K562 (cell line): ENCODE results near the gene AMBRA1. TPM values are rescaled to one million over a fixed set of nuclear protein-coding genes. Genes with fewer than 3 reads are reported as not detected.

Experiments used
- ATF1 ChIP-seq, 2 experiments: fragments of 450-650 bp in 1 of 2; IDR thresholded peaks; 2 replicates each; pipeline ENCODE4 v1.6.1; 2016; ENCODE audit warnings: missing compliant biosample characterization in 1 of 2, missing genetic modification characterization in 1 of 2
- CBX2 ChIP-seq: fragments of 200-600 bp; sonication (generic); IDR thresholded peaks from one replicate; pipeline ENCODE4 v1.6.1; 2012; ENCODE audit warnings: mild to moderate bottlenecking, low read length, inconsistent platforms; ENCODE audit not compliant: insufficient read depth, poor library complexity, severe bottlenecking
- EP300 ChIP-seq: IDR thresholded peaks from 2 replicates; pipeline ENCODE4 v1.6.1; 2012; ENCODE audit warnings: low read length, improper control_type of control experiment
- ESRRA ChIP-seq: fragments of 450-650 bp; IDR thresholded peaks from 2 replicates; pipeline ENCODE4 v1.6.1; 2014; ENCODE audit warnings: low read depth, mild to moderate bottlenecking, moderate library complexity, borderline replicate concordance
- ETS2 ChIP-seq: IDR thresholded peaks from 2 replicates; pipeline ENCODE4 v1.6.1; 2016; ENCODE audit warnings: borderline replicate concordance, missing genetic modification characterization, mild to moderate bottlenecking, moderate library complexity, missing compliant biosample characterization; ENCODE audit not compliant: poor library complexity, severe bottlenecking
- HOMEZ ChIP-seq: fragments of 250-450 bp; sonication (Bioruptor Pico); IDR thresholded peaks from 2 replicates; pipeline ENCODE4 v1.4.0; 2020; ENCODE audit warnings: mild to moderate bottlenecking, moderate library complexity
- ID3 ChIP-seq, 2 experiments: fragments of 250-450 bp in 1 of 2; fragments of 450-650 bp in 1 of 2; sonication (Bioruptor Pico) in 1 of 2; IDR thresholded peaks; 2 replicates each; pipeline versions ENCODE4 v1.6.1 to v1.8.0; 2016 to 2021; ENCODE audit warnings: mild to moderate bottlenecking in 2 of 2, moderate library complexity in 2 of 2, missing compliant biosample characterization in 1 of 2, missing genetic modification characterization in 1 of 2
- JUN ChIP-seq, 2 experiments: sonication (generic) in 1 of 2; formaldehyde crosslinking in 1 of 2; IDR thresholded peaks; 2 replicates each; pipeline versions ENCODE4 v1.6.1 to v1.8.0; 2012 to 2022; ENCODE audit warnings: borderline replicate concordance in 2 of 2, mild to moderate bottlenecking in 2 of 2, improper control_type of control experiment in 1 of 2, low read depth in 1 of 2, low read length in 1 of 2, missing genetic modification reagents in 1 of 2
- KLF16 ChIP-seq: IDR thresholded peaks from 2 replicates; pipeline ENCODE4 v1.6.1; 2016; ENCODE audit warnings: antibody characterized with exemption
- LEF1 ChIP-seq: fragments of 450-650 bp; IDR thresholded peaks from 2 replicates; pipeline ENCODE4 v1.6.1; 2016; ENCODE audit warnings: mild to moderate bottlenecking
- MBD2 ChIP-seq: sonication (generic); IDR thresholded peaks from 2 replicates; pipeline ENCODE4 v1.6.1; 2016; ENCODE audit warnings: low read depth, borderline replicate concordance
- NFE2 ChIP-seq: IDR thresholded peaks from 2 replicates; pipeline ENCODE4 v1.6.1; 2014; ENCODE audit warnings: antibody characterized with exemption, low read depth
- OTX1 ChIP-seq: fragments of 450-650 bp; formaldehyde crosslinking; IDR thresholded peaks from 2 replicates; pipeline ENCODE4 v1.4.0; 2022; ENCODE audit warnings: mild to moderate bottlenecking
- RB1 ChIP-seq: fragments of 450-650 bp; IDR thresholded peaks from 2 replicates; pipeline ENCODE4 v1.6.1; 2017; ENCODE audit warnings: low read depth, mild to moderate bottlenecking
- RCOR1 ChIP-seq, 2 experiments: IDR thresholded peaks; 2 replicates each; pipeline ENCODE4 v1.6.1; 2012; ENCODE audit warnings: low read depth in 2 of 2, low read length in 2 of 2, borderline replicate concordance in 1 of 2, improper control_type of control experiment in 1 of 2
- VEZF1 ChIP-seq: fragments of 200-800 bp; sonication (Bioruptor generic); IDR thresholded peaks from 2 replicates; pipeline ENCODE4 v1.6.1; 2017; ENCODE audit warnings: missing genetic modification characterization, missing compliant biosample characterization
- ZBTB49 ChIP-seq: sonication (generic); formaldehyde crosslinking; IDR thresholded peaks from 2 replicates; pipeline ENCODE4 v1.8.0; 2022; ENCODE audit warnings: missing genetic modification reagents, mild to moderate bottlenecking, borderline replicate concordance
- ZKSCAN1 ChIP-seq: fragments of 150-350 bp; IDR thresholded peaks from 2 replicates; pipeline ENCODE4 v1.6.1; 2016; ENCODE audit warnings: low read depth, low read length
- ZKSCAN3 ChIP-seq: fragments of 250-450 bp; sonication (Bioruptor Pico); IDR thresholded peaks from 2 replicates; pipeline ENCODE4 v1.4.0; 2020
- ZNF232 ChIP-seq: sonication (generic); formaldehyde crosslinking; IDR thresholded peaks from 2 replicates; pipeline ENCODE4 v1.8.0; 2022; ENCODE audit warnings: mild to moderate bottlenecking, missing genetic modification reagents
- ZNF24 ChIP-seq: fragments of 450-650 bp; IDR thresholded peaks from 2 replicates; pipeline ENCODE4 v1.6.1; 2016
- ZNF274 ChIP-seq: IDR thresholded peaks from 2 replicates; pipeline ENCODE4 v1.6.1; 2011; ENCODE audit warnings: low read depth, mild to moderate bottlenecking, low read length, moderate library complexity, borderline replicate concordance
- polyA plus RNA-seq, 8 experiments: library from polyadenylated mRNA; depleted of rRNA in 4 of 8; stranded (reverse) in 5 of 8; unstranded in 3 of 8; fragments of >200 nt; fragmentation: Nextera tagmentation in 2 of 8; fragmentation: Illumina TruSeq in 1 of 8; extraction: Ambion mirVana in 2 of 8; extraction: Trizol in 1 of 8; gene quantifications; 2 replicates each; pipeline versions ENCODE4 v1.2.1 to v1.2.3, GENCODE V29; 2011 to 2014; ENCODE audit warnings: inconsistent platforms in 1 of 8, missing spikeins in 1 of 8
- total RNA-seq, 7 experiments: library from RNA; depleted of rRNA in 6 of 7; stranded (reverse); fragments of >200 nt in 6 of 7; fragmentation: Illumina TruSeq in 2 of 7; extraction: Trizol in 2 of 7; gene quantifications; 2 replicates each; pipeline versions ENCODE4 v1.2.1 to v1.2.3, GENCODE V29; 2011 to 2021; ENCODE audit warnings: low replicate concordance in 1 of 7

Gene AMBRA1
- total and polyA plus RNA-seq, 9 of the 15 experiments (the other 6 are each of a cell fraction or from before 2014, with no cell fraction given): 0.15 to 24.5 (median 13.0) TPM

GRCh38 chr11:46346886-46347636 lies 246.8 kb downstream of the AMBRA1 start, which contains the start of gene DGKZ (continued):
- TF ChIP-seq MBD2 (no peak), ETS2 (tag) (no peak), OTX1 (CRISPR knock-in tag) (no peak), EP300 (0 out of 2 replicates have a peak, but pooled peaks have one; percentile 15), VEZF1 (CRISPR knock-in tag) (peak; percentile 71), ID3 (CRISPR knock-in tag; IDR thresholded peaks at IDR 0.05) (no peak), ID3 (tag; IDR thresholded peaks at IDR 0.05) (no peak), NFE2 (0 out of 2 replicates have a peak, but pooled peaks have one; percentile 15), ZBTB49 (CRISPR knock-in tag) (no peak), ZKSCAN1 (no peak), RCOR1 (IDR thresholded peaks at IDR 0.05; ENCODE audit: borderline replicate concordance in 1 of 2, low read depth in 2 of 2, low read length in 2 of 2) (peak in 1 of 2 experiments; percentile 34; a peak in 1 of 4 replicates), JUN (IDR thresholded peaks at IDR 0.05; ENCODE audit: borderline replicate concordance, low read depth, low read length) (0 out of 2 replicates have a peak, but pooled peaks have one; percentile 16), JUN (CRISPR knock-in tag; IDR thresholded peaks at IDR 0.05; ENCODE audit: borderline replicate concordance) (no peak), LEF1 (no peak), ESRRA (peak; percentile 22; the same call in 1 of the 2 replicates), HOMEZ (CRISPR knock-in tag) (no peak), KLF16 (no peak), ZNF232 (CRISPR knock-in tag) (no peak), ZNF274 (no peak), ATF1 (CRISPR knock-in tag; IDR thresholded peaks at IDR 0.05) (no peak), ATF1 (tag; IDR thresholded peaks at IDR 0.05) (no peak), ZNF24 (peak; percentile 16; the same call in 1 of the 2 replicates), ZKSCAN3 (no peak), RB1 (peak; percentile 99), CBX2 (no peak)
